ENCODE data around the gene HSD17B8. TPM values are rescaled to one million over a fixed set of nuclear protein-coding genes. Genes with fewer than 3 reads are reported as not detected.

Gene HSD17B8
- total RNA-seq (2022; extraction: Qiagen RNA extraction; ENCODE audit: low read depth), result 13.2 to 15.8 TPM (median 14.3 TPM) in 5 replicates

DNA sequence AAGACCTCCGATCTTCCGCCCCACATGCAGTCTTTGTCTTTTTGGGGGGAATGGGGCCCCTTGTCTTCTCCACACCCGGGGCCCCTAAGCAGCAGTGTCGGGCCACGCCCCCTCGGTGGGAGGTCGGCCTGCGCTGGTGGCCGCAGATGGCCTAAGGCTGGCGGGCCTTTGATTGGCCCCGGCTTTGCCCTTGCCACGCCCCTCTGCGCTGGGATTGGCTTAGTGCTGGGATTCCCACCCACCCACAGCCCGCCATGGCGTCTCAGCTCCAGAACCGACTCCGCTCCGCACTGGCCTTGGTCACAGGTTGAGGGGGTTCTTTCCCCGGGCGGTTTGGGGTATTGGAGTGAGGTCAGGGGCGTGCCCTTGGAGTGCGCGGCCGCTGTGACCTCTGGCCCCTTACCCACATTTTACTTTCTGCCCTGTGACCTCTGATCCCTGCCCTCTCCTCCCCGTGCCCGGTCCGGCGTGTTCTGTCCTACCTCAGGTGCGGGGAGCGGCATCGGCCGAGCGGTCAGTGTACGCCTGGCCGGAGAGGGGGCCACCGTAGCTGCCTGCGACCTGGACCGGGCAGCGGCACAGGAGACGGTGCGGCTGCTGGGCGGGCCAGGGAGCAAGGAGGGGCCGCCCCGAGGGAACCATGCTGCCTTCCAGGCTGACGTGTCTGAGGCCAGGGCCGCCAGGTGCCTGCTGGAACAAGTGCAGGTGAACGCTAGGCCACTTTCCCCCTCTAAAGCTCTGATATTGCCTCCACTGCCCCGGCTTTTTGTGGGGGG, at the start of gene HSD17B8:
HSD17B8 (plus strand) TSS at position 241 of the 776 bp plus-strand sequence; CDS start at position 255, 14 bp downstream.

DNA sequence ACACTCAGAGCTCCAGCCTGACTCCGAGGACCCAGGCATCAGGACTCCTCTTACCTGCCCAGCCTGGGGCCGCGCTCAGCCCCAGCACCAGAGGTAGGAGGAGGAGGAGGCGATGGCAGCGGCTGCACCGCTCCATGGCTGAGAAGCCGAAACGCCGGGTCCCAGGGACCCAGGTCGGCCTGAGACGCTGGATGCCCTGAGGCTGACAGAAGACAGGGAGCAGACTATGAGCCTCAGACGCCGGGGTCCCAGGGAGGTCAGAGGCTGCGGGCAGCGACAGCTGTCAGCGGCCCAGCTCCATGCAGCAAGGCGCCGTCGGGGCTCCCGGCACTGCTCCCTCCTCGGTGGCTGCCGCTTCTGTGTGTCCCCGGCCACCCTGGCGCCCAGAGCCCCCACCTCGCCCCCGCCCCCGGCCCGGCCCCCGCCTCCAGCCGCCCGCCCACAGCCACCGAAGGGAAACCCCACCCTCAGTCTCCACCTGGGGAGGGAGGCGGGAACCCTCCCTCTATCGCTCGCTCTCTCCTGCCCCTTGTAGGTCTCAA, 12.3 kb upstream of the HSD17B8 start, which contains the start of gene COL11A2:
COL11A2 (minus strand) TSS at position 363 of the 542 bp plus-strand sequence; CDS start at position 136, 227 bp downstream.

DNA sequence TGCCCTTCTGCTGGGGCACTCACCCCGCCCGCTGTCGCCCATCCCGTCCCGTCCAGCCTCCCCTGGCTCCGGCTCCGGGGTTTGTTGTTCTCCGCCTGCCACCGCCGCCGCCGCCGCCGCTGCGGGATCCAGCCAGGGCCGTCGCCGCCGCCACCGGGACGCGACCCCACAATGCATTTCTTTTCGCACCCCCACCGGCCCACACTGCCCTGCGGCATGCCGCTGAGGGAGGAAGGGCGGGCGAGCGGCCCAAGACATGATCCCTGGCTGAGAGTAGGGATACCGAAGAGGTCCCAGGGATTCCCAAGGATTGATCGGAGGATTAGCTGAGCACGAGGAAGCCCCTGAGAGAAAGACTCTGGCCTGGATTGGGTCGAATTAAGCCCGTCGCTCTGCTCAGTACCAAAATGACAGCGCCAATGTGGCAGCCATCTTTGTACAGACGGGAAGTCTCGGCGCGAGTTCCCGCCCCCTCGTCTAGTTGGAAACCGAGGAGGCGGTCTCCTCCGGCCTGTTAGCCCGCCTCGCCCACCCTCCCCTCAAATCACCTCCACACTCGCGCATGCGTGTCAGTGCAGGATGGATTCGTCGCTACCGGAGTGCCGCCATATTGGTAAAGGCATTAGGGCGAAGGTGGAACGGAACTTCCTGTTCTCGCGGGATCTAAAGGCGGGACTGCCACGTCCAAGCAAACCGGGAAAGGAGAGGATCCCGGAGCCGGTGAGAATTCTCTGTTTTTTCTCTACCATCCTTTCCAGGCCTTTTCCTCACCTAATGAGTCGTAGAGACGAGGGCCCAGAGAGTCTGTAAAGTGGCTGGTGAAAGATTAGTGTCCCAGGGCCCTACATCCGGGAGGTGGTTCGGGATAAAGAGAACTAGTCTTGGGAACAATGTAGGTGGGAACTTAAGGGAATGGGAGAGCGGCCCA, 4.0 kb upstream of the HSD17B8 start, which contains the start of the genes RXRB and SLC39A7:
RXRB (minus strand) TSS at position 447 of the 928 bp plus-strand sequence; CDS start at position 258, 189 bp downstream.
SLC39A7 (plus strand) TSS at position 649 of the 928 bp plus-strand sequence. CDS start 379 bp downstream, outside the sequence.

GRCh38 chr6:33208091-33208967, 3.9 kb downstream of the HSD17B8 start, which contains the start of gene RING1:
Gene RING1, plus strand, starts transcription at chr6:33208500. Its CDS starts 323 bp downstream, at chr6:33208823.

Other genes with a start within 250 kb of the HSD17B8 start
- 135 to 175 TPM (median 143 TPM) in 5 replicates for gene BRD2, start 236.1 kb upstream of the HSD17B8 start, total RNA-seq (2022; extraction: Qiagen RNA extraction; ENCODE audit: low read depth)
- not detected in 5 replicates for gene HLA-DOA, start 195.1 kb upstream of the HSD17B8 start, total RNA-seq (2022; extraction: Qiagen RNA extraction; ENCODE audit: low read depth)
- gene HLA-DPA1, start 131.0 kb upstream of the HSD17B8 start, total RNA-seq (2022; extraction: Qiagen RNA extraction; ENCODE audit: low read depth), result not detected in 5 replicates
- not detected in 5 replicates for gene HLA-DPB1, start 128.7 kb upstream of the HSD17B8 start, total RNA-seq (2022; extraction: Qiagen RNA extraction; ENCODE audit: low read depth)
- 0.76 to 1.2 TPM (median 0.82 TPM) in 5 replicates for gene COL11A2, start 12.2 kb upstream of the HSD17B8 start, total RNA-seq (2022; extraction: Qiagen RNA extraction; ENCODE audit: low read depth)
- 17.7 to 24.3 TPM (median 22.1 TPM) in 5 replicates for gene RXRB, start 4.0 kb upstream of the HSD17B8 start, total RNA-seq (2022; extraction: Qiagen RNA extraction; ENCODE audit: low read depth)
- 115 to 124 TPM (median 121 TPM) in 5 replicates for gene SLC39A7, start 3.8 kb upstream of the HSD17B8 start, total RNA-seq (2022; extraction: Qiagen RNA extraction; ENCODE audit: low read depth)
- gene RING1, start 3.8 kb downstream of the HSD17B8 start, total RNA-seq (2022; extraction: Qiagen RNA extraction; ENCODE audit: low read depth), result 18.0 to 27.4 TPM (median 24.9 TPM) in 5 replicates
- gene VPS52, start 67.2 kb downstream of the HSD17B8 start, total RNA-seq (2022; extraction: Qiagen RNA extraction; ENCODE audit: low read depth), result 14.6 to 18.9 TPM (median 17.0 TPM) in 5 replicates
- gene RPS18, start 67.4 kb downstream of the HSD17B8 start, total RNA-seq (2022; extraction: Qiagen RNA extraction; ENCODE audit: low read depth), result 2,487 to 2,796 TPM (median 2,684 TPM) in 5 replicates
- 0.38 to 0.72 TPM (median 0.55 TPM) in 5 replicates for gene B3GALT4, start 72.5 kb downstream of the HSD17B8 start, total RNA-seq (2022; extraction: Qiagen RNA extraction; ENCODE audit: low read depth)
- gene WDR46, start 84.6 kb downstream of the HSD17B8 start, total RNA-seq (2022; extraction: Qiagen RNA extraction; ENCODE audit: low read depth), result 54.6 to 65.6 TPM (median 56.1 TPM) in 5 replicates
- 103 to 126 TPM (median 110 TPM) in 5 replicates for gene PFDN6, start 84.9 kb downstream of the HSD17B8 start, total RNA-seq (2022; extraction: Qiagen RNA extraction; ENCODE audit: low read depth)
- gene RGL2, start 94.3 kb downstream of the HSD17B8 start, total RNA-seq (2022; extraction: Qiagen RNA extraction; ENCODE audit: low read depth), result 12.4 to 15.7 TPM (median 13.9 TPM) in 5 replicates
- 36.9 to 47.0 TPM (median 40.6 TPM) in 5 replicates for gene TAPBP, start 109.4 kb downstream of the HSD17B8 start, total RNA-seq (2022; extraction: Qiagen RNA extraction; ENCODE audit: low read depth)
- gene ZBTB22, start 113.1 kb downstream of the HSD17B8 start, total RNA-seq (2022; extraction: Qiagen RNA extraction; ENCODE audit: low read depth), result 2.5 to 4.2 TPM (median 3.8 TPM) in 5 replicates
- gene DAXX, start 118.3 kb downstream of the HSD17B8 start, total RNA-seq (2022; extraction: Qiagen RNA extraction; ENCODE audit: low read depth), result 36.0 to 45.0 TPM (median 38.2 TPM) in 5 replicates
- gene KIFC1, start 187.2 kb downstream of the HSD17B8 start, total RNA-seq (2022; extraction: Qiagen RNA extraction; ENCODE audit: low read depth), result 40.9 to 46.6 TPM (median 43.1 TPM) in 5 replicates
- 14.1 to 20.9 TPM (median 18.6 TPM) in 5 replicates for gene PHF1, start 206.4 kb downstream of the HSD17B8 start, total RNA-seq (2022; extraction: Qiagen RNA extraction; ENCODE audit: low read depth)
- 172 to 231 TPM (median 211 TPM) in 5 replicates for gene CUTA, start 213.5 kb downstream of the HSD17B8 start, total RNA-seq (2022; extraction: Qiagen RNA extraction; ENCODE audit: low read depth)
- gene SYNGAP1, start 215.4 kb downstream of the HSD17B8 start, total RNA-seq (2022; extraction: Qiagen RNA extraction; ENCODE audit: low read depth), result 3.9 to 6.9 TPM (median 4.9 TPM) in 5 replicates
- 11.6 to 12.5 TPM (median 11.7 TPM) in 5 replicates for gene ZBTB9, start 249.9 kb downstream of the HSD17B8 start, total RNA-seq (2022; extraction: Qiagen RNA extraction; ENCODE audit: low read depth)

All from A549 treated with CpdA at 1 μM for 4 hours (cell line).